ENCODE results near the gene RPL15.

RPL15 gene

DNA sequence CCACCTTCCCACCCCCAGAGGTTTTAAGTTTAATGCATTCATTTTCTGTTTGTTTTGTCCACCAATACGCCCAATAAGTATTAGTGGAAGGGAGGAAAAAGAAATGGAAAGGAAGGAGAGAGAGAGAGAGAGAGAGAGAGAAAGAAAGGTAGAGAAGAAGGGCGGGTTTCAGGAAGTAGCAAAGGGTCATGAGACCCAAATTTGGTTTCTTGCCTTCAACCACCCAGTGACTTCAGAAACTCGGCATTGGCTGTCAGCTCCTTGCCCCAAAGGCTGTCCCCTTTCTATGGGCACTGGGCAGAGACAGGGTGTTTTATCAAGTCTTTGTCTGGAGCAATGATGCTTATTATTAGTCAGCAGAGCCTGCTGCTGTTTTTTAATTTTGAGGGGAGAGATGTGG, 14.7 kb downstream of the RPL15 start:
- no peak for DNase-seq (ENCODE audit: low spot score)

DNA sequence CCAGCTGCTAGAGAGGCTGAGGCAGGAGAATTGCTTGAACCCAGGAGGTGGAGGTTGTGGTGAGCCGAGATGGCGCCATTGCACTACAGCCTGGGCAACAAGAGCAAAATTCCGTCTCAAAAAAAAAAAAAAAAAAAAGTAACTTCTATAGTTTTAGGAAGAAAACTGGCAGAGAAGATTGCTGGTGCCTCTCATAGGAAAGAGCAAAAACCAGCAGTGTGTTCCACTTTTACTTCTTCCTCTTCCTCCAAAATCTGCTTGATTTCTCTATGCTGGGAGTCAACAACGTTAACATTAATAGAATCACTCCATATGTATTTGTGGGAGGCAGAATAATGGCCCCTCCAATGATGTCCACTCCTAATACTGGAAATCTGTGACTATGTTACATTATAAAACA, 15.6 kb downstream of the RPL15 start:
- DNase-seq (ENCODE audit: low spot score) = no peak

DNA sequence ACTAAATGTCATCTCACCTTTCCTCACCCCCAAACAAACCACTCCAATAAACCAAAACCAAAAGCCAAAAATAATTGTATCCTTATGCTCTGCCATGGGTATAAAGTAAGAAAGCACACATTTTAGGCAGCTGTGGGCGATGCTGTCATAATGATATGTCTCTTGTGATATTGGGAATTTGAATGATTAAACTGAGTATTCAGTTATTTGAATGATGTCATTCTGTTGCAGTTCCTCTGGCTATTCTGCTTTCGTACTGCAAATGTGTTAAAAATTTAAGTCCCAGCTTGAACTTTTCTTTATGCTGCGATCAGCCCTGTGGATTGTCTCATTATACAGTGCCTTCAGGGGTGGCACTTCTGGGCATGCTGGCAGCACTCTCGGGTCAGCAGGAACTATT, 17.3 kb downstream of the RPL15 start:
- no peak for DNase-seq (ENCODE audit: low spot score)

DNA sequence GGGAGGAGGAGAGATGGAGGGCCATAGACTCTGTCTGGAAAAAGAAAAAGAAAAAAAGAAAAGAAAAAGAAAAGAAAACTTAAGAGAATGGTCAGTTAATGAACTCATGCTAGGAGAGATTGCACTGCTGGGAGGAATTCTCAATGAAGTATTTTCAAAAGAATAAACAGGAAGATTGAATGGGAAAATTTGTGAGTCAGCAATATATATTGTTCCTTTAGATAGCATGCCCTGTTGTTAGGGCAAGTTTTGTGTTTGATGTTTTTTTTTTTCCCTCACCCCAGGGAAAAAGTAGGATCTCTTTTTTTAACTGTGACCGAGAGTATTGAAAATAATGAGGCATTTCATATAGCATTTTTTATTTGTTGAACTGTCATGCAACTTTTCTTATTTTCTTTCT, 20.4 kb downstream of the RPL15 start:
- DNase-seq (ENCODE audit: low spot score) = no peak

DNA sequence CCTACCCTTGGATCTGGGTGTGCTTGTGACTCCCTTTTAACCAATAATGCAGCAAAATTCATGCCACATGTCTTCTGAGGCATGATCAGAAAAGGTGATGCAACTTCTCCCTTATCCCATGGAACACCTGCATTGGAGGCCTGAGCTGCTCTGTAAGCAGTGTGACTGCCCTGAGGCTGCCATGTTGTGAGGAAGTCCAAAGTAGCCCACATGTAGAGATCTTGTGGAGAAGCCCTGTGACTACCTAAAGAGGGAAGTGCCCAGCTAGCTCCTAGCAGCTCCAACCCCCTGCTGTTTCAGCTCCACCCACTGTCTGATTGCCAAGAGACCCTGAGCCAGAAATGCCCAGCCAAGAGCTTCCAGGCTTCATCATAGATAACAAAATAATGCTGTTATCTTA, 21.8 kb downstream of the RPL15 start:
- no peak for DNase-seq (ENCODE audit: low spot score)

DNA sequence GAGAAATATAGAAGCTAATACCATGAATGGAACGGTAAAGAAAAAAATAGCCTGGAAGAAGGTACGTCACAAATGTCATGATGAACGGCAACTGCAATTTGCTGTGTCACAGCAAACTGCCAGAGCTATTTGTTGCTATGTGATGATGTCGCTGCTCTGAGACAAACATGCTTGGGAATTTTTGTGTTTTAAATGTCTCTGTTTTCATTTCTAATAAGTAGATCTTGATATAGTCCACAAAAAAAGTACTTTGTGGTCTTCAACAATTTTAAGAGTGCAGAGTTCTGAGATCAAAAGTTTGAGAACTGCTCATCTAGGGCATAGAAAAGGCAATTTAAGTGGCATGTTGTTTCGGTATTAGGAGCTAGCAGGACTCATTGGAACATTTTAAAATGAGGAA, 23.8 kb downstream of the RPL15 start:
- DNase-seq (ENCODE audit: low spot score) = no peak

DNA sequence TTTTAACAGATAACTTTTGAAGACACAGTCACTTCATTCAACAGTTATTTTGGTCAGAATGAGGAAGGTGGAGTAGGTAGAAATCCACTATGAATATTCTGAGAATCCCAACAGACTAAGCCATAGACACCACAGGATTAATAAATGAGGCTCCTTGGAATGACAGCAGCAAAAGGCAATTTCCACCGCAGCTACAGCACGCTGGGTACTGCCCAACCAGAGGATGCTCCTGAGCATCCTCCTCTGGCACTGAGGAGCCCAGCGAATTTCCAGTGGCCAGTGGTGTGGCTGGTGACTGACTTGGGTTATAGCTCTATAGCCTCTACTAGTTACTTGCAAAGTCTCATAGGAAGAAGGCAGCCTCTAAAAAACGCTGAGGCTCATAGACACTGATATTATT, 24.5 kb downstream of the RPL15 start:
- DNase-seq (ENCODE audit: low spot score) = no peak

DNA sequence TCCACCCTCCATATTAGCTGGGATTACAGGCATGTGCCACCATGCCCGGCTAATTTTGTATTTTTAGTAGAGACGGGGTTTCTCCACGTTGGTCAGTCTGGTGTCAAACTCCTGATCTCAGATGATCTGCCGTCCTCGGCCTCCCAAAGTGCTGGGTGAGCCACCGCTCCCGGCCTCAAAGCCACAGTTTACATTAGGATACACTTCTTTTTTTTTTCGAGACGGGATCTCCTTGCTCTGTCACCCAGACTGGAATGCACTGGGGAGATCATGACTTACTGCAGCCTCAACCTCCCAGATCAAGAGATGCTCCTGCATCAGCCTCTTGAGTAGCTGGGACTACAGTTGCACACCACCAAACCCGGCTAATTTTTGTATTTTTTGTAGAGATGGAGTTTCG, 25.6 kb downstream of the RPL15 start:
- no peak for DNase-seq (ENCODE audit: low spot score)

DNA sequence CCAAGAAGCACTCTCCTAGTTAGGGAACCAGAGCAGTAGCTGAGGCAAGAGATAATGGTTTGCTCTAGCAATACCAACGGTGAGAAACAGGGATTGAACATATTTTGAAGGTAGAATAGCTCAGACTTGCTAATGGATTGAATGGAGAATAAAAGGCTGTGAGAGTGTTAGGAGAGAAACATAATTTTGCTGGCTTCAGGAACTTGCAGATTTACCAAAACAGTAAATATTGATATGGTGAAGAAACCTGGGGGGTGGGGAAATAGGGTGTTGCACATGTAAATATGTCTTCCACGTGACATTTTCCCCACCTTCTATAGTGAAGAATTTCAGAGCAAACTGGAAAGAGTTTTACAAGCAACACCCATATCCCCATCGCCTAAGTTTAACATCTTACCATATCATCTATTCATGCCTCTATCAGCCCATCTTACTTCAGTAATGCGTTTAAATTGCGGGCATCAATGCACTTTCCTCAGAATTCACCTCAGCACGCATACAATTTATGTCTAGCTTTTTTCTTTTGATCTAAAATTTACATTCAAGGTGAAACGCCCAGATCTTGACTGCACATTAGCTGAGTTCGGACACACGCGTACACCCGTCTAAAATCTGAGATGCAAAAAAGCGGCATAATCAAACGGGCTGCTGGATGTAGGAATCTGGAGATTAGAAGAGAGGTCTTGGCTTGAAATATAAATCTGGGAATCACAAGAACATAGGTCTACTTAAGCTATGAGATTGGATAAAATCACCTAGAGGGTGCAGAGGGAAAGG, 27.3 kb downstream of the RPL15 start:
- no peak for DNase-seq (ENCODE audit: low spot score)

DNA sequence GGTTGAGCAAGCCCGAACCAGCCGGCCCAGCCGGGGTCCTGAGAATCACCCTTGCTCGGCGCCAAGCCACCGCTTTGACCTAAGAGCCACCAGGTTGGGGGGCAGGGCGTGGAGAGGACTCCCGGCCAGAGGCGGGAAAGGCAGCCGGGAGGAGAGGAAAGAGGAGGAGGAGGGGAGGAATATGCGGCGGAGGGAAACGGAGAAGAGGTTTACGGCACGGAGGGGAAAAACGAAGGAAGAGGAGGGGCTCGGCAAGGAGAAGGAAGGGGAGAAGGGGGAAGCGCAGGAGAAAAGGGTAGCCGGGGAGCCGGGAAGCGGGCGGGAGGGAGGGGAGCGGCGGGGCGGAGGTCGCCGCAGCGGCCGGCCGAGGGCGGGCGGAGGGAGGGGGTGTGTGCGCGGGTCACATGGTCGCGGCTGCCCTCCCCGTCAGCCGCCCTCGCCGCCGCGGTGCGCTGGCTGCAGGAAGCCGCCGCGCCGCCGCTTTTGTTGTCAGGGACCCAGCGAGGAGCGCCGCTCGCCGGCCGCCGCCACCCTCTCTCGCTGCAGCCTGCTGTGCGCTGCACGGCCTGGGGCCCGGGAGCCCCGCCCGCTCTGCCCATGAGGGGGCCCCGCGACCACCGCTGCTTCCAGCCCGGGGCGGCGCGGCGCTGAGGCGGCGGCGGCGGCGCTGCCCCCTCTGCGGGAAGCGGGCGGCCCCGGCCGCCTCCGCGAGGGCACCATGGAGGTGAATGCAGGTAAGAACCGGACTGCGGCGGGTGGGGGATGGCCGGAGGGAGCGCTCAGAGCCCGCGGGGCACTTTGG, 28.1 kb downstream of the RPL15 start, which contains the start of gene NR1D2:
NR1D2 (plus strand) TSS at position 426 of the 802 bp plus-strand sequence; CDS start at position 719, 293 bp downstream.
- DNase-seq (ENCODE audit: low spot score) = peak; percentile 76

DNA sequence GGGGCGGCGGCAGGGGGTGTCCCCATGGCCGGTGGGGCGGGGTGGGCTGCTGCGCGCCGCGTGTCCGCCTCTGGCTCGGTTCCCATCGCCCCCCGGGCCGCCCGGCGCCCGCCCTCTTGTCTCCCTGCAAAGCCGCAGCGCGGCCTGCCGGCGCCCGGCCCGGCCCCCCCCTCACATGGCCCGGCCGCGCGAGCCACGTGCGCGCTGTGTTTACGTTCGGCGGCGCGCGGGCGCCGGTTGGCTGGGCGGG, 28.7 kb downstream of the RPL15 start:
- DNase-seq (ENCODE audit: low spot score) = no peak

DNA sequence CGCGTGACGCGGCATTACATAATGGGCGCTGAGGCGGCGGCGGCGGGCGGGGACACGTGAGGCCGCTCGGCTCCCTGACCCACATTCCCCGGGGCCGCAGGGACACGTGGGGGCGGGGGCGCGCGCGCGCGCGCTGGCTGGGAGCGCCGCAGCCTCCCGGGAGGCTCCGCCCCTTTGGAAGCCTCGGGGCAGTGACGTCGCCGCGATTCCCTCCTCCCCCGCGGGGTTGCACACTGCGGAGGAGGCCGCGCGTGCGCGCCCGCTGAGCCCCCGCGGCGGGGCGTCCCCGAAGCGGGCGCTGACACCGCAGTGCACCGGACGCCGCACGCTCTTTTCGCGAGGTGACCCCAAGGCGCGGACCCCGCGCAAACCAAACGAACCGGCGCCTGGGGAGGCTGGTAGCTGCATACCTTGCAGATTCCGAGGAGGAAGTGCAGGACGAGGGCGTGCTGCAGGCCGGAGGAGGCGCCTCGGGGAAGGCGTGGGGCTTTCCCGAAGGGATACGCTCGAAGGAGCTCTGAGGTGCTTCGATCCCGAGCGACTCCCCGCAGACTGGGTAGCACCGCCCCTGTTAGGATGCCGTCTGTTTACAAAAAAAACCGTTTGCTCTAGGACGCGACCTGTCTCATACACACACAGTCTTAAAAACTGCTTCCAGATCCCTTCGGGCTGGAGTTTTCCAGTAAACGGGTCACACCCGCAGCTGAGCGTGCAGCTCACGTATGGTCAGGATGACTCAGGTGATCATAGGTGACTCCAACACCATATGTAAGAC, 29.2 kb downstream of the RPL15 start:
- DNase-seq (ENCODE audit: low spot score) = peak; percentile 95

DNA sequence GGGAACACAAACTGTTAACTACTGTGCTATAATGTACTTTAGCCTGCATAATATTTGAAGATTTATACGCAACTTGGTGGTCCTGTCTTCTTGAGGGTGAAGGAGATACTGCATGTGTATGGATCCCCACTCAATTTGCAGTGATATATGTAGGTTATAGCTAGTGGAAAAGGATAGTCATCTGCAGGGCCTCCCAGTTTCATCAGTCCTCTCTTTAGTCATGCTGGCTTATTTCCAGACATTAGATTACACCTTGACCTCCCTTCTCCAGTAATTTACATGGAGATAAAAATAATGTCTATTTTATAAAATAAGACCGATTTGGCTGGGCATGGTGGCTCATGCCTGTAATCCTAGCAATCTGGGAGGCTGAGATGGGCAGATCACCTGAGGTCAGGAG, 31.8 kb downstream of the RPL15 start:
- no peak for DNase-seq (ENCODE audit: low spot score)

DNA sequence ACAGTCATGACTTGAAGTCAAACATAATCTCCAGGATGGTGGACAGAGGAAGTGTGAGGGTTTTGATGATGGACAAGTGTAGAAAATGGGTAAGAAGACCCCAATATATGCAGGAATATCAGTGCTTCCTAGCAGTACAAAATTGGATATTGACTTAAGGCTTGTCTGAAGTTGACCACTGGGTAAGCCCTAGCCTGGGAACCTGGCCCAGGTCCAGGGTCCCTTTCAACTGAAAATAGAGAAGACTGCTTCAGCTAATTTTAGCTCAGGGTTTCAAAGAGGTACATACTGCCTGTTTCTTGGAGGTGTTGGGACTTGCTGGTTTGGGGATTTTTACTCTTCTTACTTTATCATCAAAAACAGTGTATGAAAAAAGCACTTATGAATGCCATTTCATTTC, 32.9 kb downstream of the RPL15 start:
- no peak for DNase-seq (ENCODE audit: low spot score)

DNA sequence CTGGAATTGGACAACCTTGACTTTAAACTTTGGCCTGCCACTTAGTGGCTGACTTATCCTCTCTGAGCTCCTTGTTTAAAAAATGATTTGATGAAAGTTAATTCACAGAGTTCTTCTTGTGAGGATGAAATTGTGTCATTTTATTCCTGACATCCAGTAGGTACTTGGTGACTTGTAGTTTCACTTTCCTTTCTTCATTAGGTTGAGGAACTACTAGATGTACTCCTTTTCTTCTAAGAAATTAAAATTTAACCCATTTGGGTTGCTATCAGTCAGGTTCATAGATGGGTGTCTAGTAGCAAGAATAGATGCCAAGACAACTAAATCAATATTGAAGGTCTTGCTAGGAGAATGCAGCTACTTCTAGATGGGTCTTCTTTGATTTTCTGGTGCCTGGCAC, 33.4 kb downstream of the RPL15 start:
- DNase-seq (ENCODE audit: low spot score) = no peak

DNA sequence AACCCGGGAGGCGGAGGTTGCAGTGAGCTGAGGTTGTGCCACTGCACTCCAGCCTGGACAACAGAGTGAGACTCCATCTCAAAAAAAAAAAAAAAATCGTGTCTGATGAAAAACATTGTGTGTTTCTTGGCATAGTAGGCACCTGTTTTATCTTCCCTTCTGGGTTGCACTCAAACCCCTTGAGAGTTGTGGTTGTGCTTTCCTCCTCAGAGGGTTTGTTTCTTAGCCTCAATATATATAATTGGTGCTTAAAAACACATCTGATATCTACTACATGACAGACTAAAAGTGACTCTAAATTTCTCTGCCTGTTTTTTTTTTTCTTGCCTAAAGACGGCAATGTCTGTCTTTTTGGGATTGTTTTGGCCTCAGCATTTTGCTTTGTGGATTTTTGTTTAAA, 35.7 kb downstream of the RPL15 start:
- no peak for DNase-seq (ENCODE audit: low spot score)

DNA sequence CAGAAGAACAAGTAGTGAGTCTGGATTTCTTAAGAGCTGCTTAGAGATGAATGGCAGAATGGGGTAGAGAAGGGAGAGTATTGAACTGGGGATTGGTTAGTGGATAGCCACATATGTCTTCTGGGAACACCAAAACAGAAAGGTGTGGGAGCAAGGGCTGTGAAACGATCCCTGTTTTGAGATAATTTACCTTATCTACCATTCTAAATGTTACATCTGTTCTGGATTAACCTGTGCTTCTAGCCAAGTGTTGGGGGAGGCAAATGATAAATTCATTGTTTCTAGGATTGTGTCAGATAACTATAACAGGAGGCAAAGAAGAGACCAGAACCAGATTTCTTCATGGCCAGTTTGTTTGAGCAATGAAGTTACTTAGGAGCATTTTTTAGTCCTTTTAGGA, 36.6 kb downstream of the RPL15 start:
- no peak for DNase-seq (ENCODE audit: low spot score)

DNA sequence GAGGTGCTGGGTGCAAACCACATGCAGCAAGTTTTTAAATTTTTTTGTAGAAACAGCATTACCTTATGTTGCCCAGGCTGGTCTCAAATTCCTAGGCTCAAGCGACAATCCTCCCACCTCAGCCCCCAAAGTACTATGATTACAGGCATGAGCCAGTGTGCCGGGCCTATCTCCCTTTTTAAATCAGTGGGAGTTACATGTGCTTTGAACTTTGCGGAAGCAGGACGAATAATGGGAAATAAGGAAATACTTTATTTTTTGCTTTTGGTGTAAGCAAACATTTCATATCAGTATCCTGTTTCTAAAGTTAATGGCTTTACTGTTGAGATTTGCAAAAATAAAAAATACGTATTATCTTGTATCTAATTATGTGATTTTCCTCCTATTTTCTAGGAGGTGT, 37.2 kb downstream of the RPL15 start:
- no peak for DNase-seq (ENCODE audit: low spot score)

DNA sequence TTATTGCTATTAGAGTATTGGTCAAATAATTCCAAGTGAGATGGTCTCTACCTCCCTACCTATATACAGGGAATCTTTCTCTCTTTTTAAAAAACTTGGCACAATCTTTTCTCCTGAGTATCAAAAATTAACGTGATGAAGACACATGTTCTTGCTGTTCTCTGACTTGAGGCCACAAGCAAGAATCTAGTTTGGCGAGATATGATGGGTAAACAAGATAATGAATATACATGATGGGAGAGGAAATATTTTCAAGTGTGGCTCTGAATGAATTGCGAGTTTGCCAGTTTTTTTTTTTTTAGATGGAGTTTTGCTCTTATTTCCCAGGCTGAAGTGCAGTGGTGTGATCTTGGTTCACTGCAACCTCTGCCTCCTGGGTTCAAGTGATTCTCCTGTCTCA, 39.8 kb downstream of the RPL15 start:
- no peak for DNase-seq (ENCODE audit: low spot score)

DNA sequence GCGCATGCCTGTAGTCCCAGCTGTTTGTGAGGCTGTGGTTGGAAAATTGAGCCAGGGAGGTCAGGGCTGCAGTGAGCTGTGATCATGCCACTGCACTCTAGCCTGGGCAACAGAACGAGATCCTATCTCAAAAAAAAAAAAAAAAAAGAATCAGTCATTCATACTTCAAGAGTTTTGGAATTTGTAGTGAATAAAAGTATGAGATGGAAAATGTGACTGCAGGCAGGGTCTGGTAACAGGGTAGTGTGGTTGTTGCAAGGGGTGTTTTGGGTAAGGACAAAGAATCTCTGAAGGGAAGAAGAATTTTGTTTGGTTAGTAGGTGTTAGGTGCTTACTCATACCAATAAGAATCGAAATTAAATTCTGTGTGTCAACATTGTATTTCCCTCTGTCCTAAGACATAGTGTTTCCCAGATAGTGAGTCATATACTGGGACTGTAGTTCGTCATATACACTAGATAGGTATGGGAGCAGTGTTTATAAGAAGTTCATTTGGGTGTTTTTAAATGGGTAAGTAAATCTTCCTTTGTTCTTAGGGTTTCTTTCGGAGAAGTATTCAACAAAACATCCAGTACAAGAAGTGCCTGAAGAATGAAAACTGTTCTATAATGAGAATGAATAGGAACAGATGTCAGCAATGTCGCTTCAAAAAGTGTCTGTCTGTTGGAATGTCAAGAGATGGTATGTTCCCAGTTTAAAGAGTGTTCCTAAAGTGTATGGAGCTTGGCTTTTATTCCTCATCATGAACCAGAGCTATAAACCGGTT, 42.4 kb downstream of the RPL15 start:
- DNase-seq (ENCODE audit: low spot score) = peak; percentile 40

DNA sequence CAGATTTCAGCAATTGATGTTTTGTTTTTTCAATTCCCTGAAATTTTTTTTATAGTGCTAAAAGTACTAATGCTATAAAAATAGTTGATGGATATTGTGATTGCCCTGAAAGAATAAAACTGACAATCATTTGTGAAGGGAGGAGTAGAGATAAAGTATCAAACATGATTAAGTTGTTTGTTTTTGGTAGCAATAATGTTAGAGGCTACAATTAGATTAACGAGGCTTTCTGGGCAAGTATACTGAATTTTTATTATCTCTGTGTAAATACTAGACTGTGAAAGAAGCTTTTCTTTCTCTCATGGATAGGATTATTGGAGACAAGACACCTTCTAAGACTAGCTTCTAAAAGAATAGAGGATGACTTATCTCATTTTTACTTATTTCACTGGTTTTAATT, 43.7 kb downstream of the RPL15 start:
- no peak for DNase-seq (ENCODE audit: low spot score)

DNA sequence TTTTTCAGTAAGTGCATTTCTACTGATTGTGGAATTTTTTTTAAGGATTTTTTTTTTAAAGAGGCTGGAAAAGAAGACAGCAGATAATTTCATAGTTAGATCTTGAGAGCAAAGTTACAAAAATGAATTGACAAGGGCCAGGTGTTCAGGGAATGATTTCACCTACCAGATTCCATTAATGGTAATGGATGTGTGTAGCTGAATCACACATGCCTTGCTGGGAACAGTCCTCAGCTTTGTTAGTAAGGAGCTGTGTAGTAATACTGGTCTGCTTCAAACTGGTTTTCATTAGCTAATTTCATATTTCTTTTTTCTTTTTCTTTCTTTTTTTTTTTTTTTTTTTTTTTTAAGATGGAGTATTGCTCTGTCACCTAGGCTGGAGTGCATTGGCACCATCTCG, 44.1 kb downstream of the RPL15 start:
- DNase-seq (ENCODE audit: low spot score) = no peak

All from kidney capillary endothelial cell (primary cell).